Stimulated activated CD8-positive, alpha-beta memory T cell treated with anti-CD3 and anti-CD28 coated beads, Interleukin-15, amount 100 ng/mL, for 1 hour (primary cell): ENCODE results near the gene FOXD3.

Experiments used
- DNase-seq: peaks from one replicate; pipeline ENCODE4 v3.0.0-alpha.2; 2020; ENCODE audit warnings: low read depth

FOXD3 gene

GRCh38 chr1:63322114-63322943 is at the start of gene FOXD3:
Gene FOXD3, plus strand, starts transcription at chr1:63322567. Its CDS starts 492 bp downstream, at chr1:63323059.
- no peak for DNase-seq

GRCh38 chr1:63272811-63273210 is 49.6 kb upstream of the FOXD3 start:
- DNase-seq, result no peak

DNA sequence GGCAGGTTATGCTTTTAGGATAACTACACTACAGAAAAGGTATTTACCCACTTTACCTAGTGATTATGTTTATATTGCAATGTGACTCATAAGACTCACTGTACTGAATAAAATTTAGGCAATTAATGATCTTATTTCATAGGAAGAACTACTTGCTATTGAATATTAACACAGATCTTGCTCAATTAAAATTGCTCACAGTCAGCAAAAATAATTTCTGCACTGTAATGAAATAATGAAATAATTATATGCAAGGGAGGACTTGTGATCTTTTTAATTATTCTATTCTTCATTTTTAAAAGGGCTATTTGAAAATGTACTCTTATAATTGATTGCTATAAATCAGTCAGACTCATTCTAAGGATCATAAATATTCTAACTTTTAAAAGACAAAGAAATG is 48.0 kb upstream of the FOXD3 start:
- DNase-seq, result no peak

DNA sequence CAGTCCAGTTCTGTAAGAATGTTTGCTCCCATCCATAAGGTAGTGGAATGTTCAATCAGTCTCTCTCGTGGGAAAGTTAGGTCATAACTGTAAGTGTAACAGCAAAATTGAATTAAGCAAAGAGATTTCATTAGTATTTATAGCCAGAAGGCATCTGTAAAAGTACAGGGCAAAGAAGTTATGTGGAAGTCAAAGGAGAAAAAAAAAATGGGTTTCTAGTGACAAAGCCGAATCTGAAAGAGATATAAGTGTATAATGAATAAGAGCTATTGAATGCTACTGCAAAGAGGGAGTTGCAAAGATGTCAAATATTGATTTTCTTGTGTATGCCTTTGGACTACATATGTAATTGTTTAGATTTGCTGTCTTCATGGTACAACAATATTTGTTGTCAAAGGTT is 47.4 kb upstream of the FOXD3 start:
- no peak for DNase-seq

DNA sequence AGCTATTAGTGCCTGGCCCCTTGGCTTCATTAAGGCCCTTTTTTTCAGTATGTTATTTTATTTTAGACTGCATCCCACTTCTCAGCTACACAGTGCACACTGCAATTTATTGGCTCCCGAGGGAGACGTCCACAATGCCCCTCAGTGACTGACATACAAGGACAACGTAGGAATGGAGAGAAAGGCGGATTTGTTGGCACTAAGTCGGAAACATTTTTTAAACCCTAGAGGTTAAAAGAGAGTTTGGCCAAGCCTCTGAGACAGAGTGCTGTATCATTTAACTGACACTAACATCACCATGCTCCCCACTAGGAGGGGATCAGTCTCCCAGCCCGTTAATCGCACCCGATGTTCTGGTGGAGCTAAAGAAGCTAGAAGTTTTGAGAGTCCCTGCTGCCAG is 45.7 kb upstream of the FOXD3 start:
- DNase-seq, result no peak

- no peak for DNase-seq
These were observed 44.9 kb upstream of the FOXD3 start for GRCh38 chr1:63277195-63278192.

DNA sequence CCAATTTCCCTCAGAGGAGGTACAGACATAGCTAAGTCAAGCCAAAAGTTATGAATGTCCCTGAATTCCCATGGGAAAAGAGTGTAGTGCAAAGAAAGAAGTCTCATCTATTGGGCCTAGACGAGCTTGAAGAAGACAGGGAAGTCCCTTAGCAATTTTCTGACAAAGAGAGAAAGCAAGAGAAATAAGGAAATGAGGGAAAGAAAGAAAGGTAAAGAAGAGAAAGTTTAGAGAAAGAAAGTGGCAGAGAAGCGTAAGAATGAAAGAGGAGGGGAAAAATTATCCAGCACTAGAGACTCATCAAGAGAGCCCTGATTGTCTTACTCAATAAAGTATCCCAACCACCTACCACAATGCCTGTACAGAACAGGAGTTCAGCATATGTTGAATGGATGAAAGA is 40.6 kb upstream of the FOXD3 start:
- DNase-seq, result no peak

GRCh38 chr1:63289135-63289534 is 33.2 kb upstream of the FOXD3 start:
- DNase-seq, result no peak

- no peak for DNase-seq
These were observed 27.4 kb upstream of the FOXD3 start for GRCh38 chr1:63294803-63295594.

DNA sequence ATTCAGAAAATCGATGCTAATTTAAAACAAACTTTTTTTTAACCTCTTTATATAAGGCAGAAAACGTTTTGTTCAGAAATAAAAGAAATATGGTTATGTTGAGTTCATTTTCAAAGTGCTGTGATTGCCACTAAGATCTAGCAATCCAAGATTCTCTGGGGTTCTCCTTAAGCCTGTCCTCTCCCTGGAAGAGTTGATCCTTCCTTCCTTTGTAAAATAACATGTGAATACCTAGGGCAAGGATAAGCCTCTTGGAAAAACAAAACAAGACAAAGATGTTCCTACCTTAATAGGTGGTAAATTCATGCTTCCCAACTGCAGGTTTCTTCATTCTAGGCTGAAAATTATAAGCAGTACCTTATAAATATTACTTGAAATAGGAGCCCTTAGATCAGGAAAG is 18.0 kb upstream of the FOXD3 start:
- DNase-seq, result no peak

- no peak for DNase-seq
These were observed 17.3 kb upstream of the FOXD3 start for GRCh38 chr1:63305043-63305442.

DNA sequence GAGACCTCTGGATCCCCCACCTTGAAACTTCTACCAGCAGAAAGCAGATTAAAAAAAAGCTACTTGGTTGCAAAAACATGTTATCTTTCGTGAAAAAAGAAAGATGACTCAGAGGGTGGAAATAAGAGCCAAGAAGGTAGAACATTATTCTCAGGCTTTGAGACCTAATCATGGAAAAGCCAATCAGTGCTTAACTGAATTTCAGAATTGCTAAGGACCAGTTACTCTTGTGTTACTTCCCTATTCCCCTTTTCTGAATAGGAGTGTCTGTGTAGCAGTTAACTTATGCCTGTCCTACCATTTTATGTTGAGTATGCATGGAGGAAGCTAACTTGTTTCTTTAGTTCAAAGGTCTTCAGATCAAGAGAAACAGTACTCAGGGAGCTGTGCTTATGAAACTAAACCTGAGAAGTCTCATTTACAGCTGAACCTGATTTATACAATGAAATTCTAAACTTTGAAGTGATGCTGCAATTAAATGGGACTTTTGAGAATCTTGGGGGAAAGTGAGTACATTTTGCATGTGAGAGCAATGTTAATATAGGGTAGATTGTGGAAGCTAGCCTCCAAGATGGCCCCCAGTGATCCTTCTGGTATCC is 15.1 kb upstream of the FOXD3 start:
- DNase-seq, result no peak

DNA sequence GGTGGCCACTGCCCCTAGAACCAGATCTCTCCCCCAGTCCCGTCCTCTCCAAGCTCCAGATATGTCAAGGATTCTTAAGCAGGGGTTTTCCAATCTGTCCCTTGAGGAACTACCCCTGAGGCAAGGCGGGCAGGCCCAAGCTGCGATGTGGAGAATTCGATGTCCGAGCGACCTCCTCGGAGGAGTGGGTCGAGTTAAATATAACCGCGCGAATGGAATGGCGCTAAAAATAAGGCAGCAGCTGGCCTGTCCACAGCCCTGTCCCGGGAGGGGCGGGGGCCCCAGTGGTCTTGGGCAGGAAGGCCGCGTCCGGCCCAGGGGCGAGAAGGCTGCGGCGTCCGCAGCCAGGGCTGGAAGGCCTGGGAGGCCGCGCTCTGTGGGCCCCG is 5.8 kb upstream of the FOXD3 start:
- no peak for DNase-seq

- DNase-seq, result no peak
These were observed 5.2 kb upstream of the FOXD3 start for GRCh38 chr1:63316984-63317816.

- DNase-seq, result no peak
These were observed 4.6 kb upstream of the FOXD3 start for GRCh38 chr1:63317817-63318152.

GRCh38 chr1:63318201-63318979 is 4.0 kb upstream of the FOXD3 start:
- DNase-seq, result no peak

- DNase-seq, result no peak
These were observed 3.0 kb upstream of the FOXD3 start for GRCh38 chr1:63319046-63320021.

- DNase-seq, result no peak
These were observed 2.2 kb upstream of the FOXD3 start for GRCh38 chr1:63320022-63320721.
